HL-60 (cell line): ENCODE data around the gene MYO7A.
"Not testable (repeated sequence)": the region's sequence is repeated elsewhere in the genome, so short reads cannot be mapped to it uniquely, and the experiment has no call there.

Experiments
- DNase-seq, 2 experiments: peaks; one replicate each; pipeline ENCODE4 v3.0.0-alpha.2; 2010 to 2020; ENCODE audit warnings: low read depth in 1 of 2, low spot score in 1 of 2
- H3K27ac ChIP-seq: fragments of 250-450 bp; sonication (Bioruptor Pico); replicated peaks from 2 replicates; pipeline ENCODE4 v1.5.1; 2020; ENCODE audit warnings: mild to moderate bottlenecking, moderate library complexity
- H3K27me3 ChIP-seq: fragments of 250-450 bp; sonication (Bioruptor Pico); 2 replicates; pipeline ENCODE4 v1.5.1; 2021; ENCODE audit warnings: mild to moderate bottlenecking, moderate library complexity; ENCODE audit not compliant: insufficient read depth, poor library complexity, severe bottlenecking
- H3K4me3 ChIP-seq: replicated peaks from 2 replicates; pipeline ENCODE4 v1.5.1; 2011; ENCODE audit warnings: mild to moderate bottlenecking, control low read depth, low read length; ENCODE audit not compliant: insufficient read depth
- GABPA ChIP-seq: IDR thresholded peaks from 2 replicates; pipeline ENCODE4 v1.6.1; 2012; ENCODE audit warnings: low read depth
- POLR2AphosphoS5 ChIP-seq: IDR thresholded peaks from 2 replicates; pipeline ENCODE4 v1.6.1; 2012; ENCODE audit warnings: low read depth
- SPI1 ChIP-seq: IDR thresholded peaks from 2 replicates; pipeline ENCODE4 v1.6.1; 2012; ENCODE audit warnings: low read depth, mild to moderate bottlenecking, borderline replicate concordance
- TF ChIP-seq, protein P1 (sequence below): IDR thresholded peaks from one replicate; pipeline ENCODE4 v1.5.1; 2011; ENCODE audit warnings: low read length, control low read depth, inconsistent platforms; ENCODE audit not compliant: insufficient read depth
- TF ChIP-seq, protein P2 (sequence below): IDR thresholded peaks from 2 replicates; pipeline ENCODE4 v1.6.1; 2012; ENCODE audit warnings: low read depth; ENCODE audit not compliant: insufficient replicate concordance

MYO7A gene

DNA sequence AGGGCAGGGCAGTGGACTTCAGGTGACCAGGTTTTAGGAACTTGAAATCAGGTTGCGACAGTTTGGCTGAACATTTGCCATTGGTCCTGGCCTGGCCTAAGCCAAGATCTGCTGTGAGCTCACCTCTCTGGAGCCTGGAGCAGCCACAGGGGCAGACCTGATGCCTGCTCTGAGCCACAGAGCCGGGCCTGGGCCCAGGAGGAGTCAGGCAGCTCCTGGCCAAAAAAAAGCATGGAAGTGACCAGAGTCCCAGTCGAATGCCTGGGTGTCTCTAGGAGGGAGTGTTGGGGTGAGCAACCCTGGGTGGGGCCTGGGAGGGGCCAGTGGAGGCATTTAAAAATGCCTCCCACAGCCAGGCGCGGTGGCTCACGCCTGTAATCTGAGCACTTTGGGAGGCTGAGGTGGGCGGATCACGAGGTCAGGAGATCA, 31.4 kb upstream of the MYO7A start:
- Histone ChIP-seq H3K27ac (no peak overlapping the region), H3K4me3 (no peak overlapping the region), H3K27me3 (no peaks in the 10 kb centered on the region)
- TF ChIP-seq POLR2AphosphoS5 (no peak), SPI1 (no peak), GABPA (no peak)
- TF ChIP-seq, protein P1, sequence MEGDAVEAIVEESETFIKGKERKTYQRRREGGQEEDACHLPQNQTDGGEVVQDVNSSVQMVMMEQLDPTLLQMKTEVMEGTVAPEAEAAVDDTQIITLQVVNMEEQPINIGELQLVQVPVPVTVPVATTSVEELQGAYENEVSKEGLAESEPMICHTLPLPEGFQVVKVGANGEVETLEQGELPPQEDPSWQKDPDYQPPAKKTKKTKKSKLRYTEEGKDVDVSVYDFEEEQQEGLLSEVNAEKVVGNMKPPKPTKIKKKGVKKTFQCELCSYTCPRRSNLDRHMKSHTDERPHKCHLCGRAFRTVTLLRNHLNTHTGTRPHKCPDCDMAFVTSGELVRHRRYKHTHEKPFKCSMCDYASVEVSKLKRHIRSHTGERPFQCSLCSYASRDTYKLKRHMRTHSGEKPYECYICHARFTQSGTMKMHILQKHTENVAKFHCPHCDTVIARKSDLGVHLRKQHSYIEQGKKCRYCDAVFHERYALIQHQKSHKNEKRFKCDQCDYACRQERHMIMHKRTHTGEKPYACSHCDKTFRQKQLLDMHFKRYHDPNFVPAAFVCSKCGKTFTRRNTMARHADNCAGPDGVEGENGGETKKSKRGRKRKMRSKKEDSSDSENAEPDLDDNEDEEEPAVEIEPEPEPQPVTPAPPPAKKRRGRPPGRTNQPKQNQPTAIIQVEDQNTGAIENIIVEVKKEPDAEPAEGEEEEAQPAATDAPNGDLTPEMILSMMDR = no peak
- TF ChIP-seq, protein P2, sequence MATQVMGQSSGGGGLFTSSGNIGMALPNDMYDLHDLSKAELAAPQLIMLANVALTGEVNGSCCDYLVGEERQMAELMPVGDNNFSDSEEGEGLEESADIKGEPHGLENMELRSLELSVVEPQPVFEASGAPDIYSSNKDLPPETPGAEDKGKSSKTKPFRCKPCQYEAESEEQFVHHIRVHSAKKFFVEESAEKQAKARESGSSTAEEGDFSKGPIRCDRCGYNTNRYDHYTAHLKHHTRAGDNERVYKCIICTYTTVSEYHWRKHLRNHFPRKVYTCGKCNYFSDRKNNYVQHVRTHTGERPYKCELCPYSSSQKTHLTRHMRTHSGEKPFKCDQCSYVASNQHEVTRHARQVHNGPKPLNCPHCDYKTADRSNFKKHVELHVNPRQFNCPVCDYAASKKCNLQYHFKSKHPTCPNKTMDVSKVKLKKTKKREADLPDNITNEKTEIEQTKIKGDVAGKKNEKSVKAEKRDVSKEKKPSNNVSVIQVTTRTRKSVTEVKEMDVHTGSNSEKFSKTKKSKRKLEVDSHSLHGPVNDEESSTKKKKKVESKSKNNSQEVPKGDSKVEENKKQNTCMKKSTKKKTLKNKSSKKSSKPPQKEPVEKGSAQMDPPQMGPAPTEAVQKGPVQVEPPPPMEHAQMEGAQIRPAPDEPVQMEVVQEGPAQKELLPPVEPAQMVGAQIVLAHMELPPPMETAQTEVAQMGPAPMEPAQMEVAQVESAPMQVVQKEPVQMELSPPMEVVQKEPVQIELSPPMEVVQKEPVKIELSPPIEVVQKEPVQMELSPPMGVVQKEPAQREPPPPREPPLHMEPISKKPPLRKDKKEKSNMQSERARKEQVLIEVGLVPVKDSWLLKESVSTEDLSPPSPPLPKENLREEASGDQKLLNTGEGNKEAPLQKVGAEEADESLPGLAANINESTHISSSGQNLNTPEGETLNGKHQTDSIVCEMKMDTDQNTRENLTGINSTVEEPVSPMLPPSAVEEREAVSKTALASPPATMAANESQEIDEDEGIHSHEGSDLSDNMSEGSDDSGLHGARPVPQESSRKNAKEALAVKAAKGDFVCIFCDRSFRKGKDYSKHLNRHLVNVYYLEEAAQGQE = no peak
- no peak for DNase-seq

DNA sequence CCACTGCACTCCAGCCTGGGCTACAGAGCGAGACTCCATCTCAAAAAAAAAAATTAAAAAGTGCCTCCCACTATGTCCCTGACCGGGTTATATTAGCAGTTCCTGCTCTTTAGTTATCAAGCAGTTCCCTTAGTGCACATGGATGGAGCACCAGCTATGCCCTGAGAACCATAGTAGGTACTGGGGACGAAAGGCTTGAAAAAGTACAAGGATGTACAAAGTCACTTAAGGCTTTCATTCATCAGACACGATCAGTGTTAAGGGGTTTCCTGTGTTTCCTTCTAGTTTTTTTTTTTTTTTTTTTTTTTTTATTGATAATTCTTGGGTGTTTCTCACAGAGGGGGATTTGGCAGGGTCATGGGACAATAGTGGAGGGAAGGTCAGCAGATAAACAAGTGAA, 30.9 kb upstream of the MYO7A start:
- not testable (repeated sequence) for H3K27me3 ChIP-seq, DNase-seq, H3K4me3 ChIP-seq, H3K27ac ChIP-seq

DNA sequence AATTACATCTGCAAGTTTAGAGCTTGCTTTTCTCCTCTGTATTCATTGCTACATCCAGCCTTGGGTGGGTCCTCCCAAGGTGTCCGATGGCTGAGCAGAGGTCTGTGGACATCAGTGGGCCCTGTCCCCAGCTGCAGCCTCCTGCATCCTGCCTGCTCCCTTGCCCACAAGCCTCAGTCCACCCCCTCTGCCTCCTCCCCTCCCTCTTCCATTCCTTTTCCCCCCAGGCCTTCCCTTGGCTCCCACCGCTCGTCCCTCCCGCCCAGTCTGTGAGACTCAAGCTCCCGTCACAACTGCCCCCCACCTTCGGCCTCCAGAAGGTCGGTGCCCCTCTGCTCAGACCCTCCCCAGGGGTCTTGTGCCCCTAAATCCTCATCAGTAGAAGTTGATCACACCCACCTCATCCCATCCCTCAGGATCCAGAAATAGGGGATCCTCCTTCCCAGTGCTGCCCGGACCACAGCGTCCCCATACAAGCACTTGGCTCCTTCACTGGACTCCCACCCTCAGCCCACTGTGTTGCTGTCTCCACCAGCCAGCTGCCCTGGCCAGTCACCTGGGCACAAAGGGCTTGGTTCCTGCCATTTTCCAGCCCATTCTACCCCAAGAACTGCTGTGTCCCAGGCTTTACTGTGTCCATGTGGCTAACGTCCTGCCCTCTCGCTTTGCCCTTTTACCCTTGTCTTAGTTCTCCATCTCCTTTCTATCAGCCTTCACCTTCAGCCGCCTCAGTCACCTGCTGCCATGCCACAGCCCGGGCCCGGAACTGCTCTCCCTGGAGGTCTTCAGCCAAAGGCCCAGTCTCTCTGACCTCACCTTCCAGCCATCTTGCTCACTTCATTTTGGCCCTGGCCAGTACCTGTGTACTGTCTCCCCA, 27.6 kb upstream of the MYO7A start:
- Histone ChIP-seq H3K4me3 (no peak overlapping the region), H3K27me3 (no peaks in the 10 kb centered on the region), H3K27ac (no peak overlapping the region)
- DNase-seq = no peak
- no peak for TF ChIP-seq SPI1
- TF ChIP-seq, protein P2 = no peak
- no peak for TF ChIP-seq GABPA
- TF ChIP-seq POLR2AphosphoS5 = no peak
- TF ChIP-seq, protein P1 = no peak

DNA sequence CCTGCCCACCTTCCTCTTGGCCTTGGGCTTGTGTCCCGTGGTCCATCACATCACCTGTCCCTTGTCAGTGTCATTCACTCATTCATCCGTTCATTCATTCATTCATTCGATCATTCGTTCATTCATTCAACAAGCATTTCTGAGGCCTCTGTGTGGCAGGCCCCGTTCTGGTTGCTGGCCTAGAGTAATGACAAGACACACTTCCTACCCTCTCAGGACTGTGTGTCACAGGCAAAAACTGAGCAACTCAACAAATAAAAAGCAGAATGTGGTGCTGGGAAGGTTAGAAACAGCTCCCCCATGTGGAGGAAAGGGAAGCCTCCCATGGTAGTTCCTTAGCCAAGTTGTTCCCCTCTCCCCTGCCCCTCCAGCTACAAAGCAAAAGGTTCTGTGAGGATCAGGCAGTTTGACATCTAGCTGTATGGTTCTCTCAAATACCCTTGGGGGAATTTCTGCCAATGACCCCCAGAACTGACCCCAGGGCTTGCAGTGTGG, 27.0 kb upstream of the MYO7A start:
- Histone ChIP-seq H3K27me3 (no peaks in the 10 kb centered on the region), H3K4me3 (no peak overlapping the region), H3K27ac (no peak overlapping the region)
- peak; percentile 10 to 13 for DNase-seq
- TF ChIP-seq GABPA (no peak), POLR2AphosphoS5 (no peak), SPI1 (no peak)
- TF ChIP-seq, protein P2 = no peak
- TF ChIP-seq, protein P1 = peak; percentile 34
